Mononuclear cell (primary cell): ENCODE data around the gene GAS2L3. TPM values are rescaled to one million over a fixed set of nuclear protein-coding genes. Genes with fewer than 3 reads are reported as not detected.
"Not testable (repeated sequence)": the region's sequence is repeated elsewhere in the genome, so short reads cannot be mapped to it uniquely, and the experiment has no call there.

ENCODE experiments used
- H3K27me3 ChIP-seq: 2 replicates; pipeline ENCODE4 v1.6.0; 2011; ENCODE audit warnings: low read length, control low read depth; ENCODE audit not compliant: insufficient read depth
- H3K4me1 ChIP-seq: 2 replicates; pipeline ENCODE4 v1.5.1; 2011; ENCODE audit warnings: mild to moderate bottlenecking, low read length, control low read depth; ENCODE audit not compliant: insufficient read depth
- H3K4me3 ChIP-seq: 2 replicates; pipeline ENCODE4 v1.5.1; 2011; ENCODE audit warnings: mild to moderate bottlenecking, low read length, moderate library complexity
- H3K9me3 ChIP-seq: 2 replicates; pipeline ENCODE4 v1.5.1; 2011; ENCODE audit warnings: low read depth, mild to moderate bottlenecking, control low read depth, low read length
- total RNA-seq: library from RNA; depleted of rRNA; stranded (reverse); fragments of >200 nt; gene quantifications from one replicate; pipeline ENCODE4 v1.2.3, GENCODE V29; 2012

GAS2L3 gene
- total RNA-seq, 1 donor: 9.0 TPM

GRCh38 chr12:100564905-100565467, 8.5 kb upstream of the GAS2L3 start:
- H3K9me3 ChIP-seq: no peaks in the 10 kb centered on the region
- peaks cover 10% of the 10 kb centered on the region for H3K4me1 ChIP-seq
- peaks cover 18% of the 10 kb centered on the region for H3K27me3 ChIP-seq
- H3K4me3 ChIP-seq: no peak overlapping the region

- peaks cover 18% of the 10 kb centered on the region for H3K27me3 ChIP-seq
- H3K9me3 ChIP-seq: no peaks in the 10 kb centered on the region
- H3K4me1 ChIP-seq: peaks cover 10% of the 10 kb centered on the region
- no peak overlapping the region for H3K4me3 ChIP-seq
Observed at GRCh38 chr12:100565987-100566545, 7.4 kb upstream of the GAS2L3 start.

GRCh38 chr12:100566887-100567637, 6.4 kb upstream of the GAS2L3 start:
- no peaks in the 10 kb centered on the region for H3K9me3 ChIP-seq
- peaks cover 18% of the 10 kb centered on the region for H3K27me3 ChIP-seq
- no peak overlapping the region for H3K4me3 ChIP-seq
- peaks cover 10% of the 10 kb centered on the region for H3K4me1 ChIP-seq

- peaks cover 11% of the 10 kb centered on the region for H3K4me1 ChIP-seq
Observed at GRCh38 chr12:100567945-100568344, 5.5 kb upstream of the GAS2L3 start.

GRCh38 chr12:100572184-100572583, 1.3 kb upstream of the GAS2L3 start:
- H3K4me3 ChIP-seq: no peak overlapping the region
- H3K9me3 ChIP-seq: no peaks in the 10 kb centered on the region
- peaks cover 8% of the 10 kb centered on the region for H3K27me3 ChIP-seq
- H3K4me1 ChIP-seq: peaks cover 24% of the 10 kb centered on the region

More at GRCh38 chr12:100567945-100568344, 5.5 kb upstream of the GAS2L3 start:
- Histone ChIP-seq H3K9me3 (no peaks in the 10 kb centered on the region), H3K27me3 (peaks cover 18% of the 10 kb centered on the region), H3K4me3 (no peak overlapping the region)

GRCh38 chr12:100574187-100575074, 947 bp downstream of the GAS2L3 start:
- Histone ChIP-seq H3K4me3 (peak overlapping the region; percentile 56), H3K27me3 (no peaks in the 10 kb centered on the region), H3K4me1 (peaks cover 17% of the 10 kb centered on the region), H3K9me3 (no peaks in the 10 kb centered on the region)

- H3K27me3 ChIP-seq: no peaks in the 10 kb centered on the region
- H3K9me3 ChIP-seq: no peaks in the 10 kb centered on the region
- no peak overlapping the region for H3K4me3 ChIP-seq
- peaks cover 17% of the 10 kb centered on the region for H3K4me1 ChIP-seq
Observed at GRCh38 chr12:100576331-100577036, 3.0 kb downstream of the GAS2L3 start.

GRCh38 chr12:100578923-100579322, 5.4 kb downstream of the GAS2L3 start:
- Histone ChIP-seq H3K4me1 (peaks cover 10% of the 10 kb centered on the region), H3K27me3 (no peaks in the 10 kb centered on the region), H3K9me3 (peaks cover 4% of the 10 kb centered on the region), H3K4me3 (no peak overlapping the region)

GRCh38 chr12:100579844-100580243, 6.4 kb downstream of the GAS2L3 start:
- H3K4me3 ChIP-seq: no peak overlapping the region
- H3K4me1 ChIP-seq: peaks cover 1% of the 10 kb centered on the region
- H3K27me3 ChIP-seq: no peaks in the 10 kb centered on the region
- H3K9me3 ChIP-seq: peaks cover 4% of the 10 kb centered on the region

- H3K9me3 ChIP-seq: peaks cover 4% of the 10 kb centered on the region
- no peak overlapping the region for H3K4me3 ChIP-seq
- no peaks in the 10 kb centered on the region for H3K4me1 ChIP-seq
- no peaks in the 10 kb centered on the region for H3K27me3 ChIP-seq
Observed at GRCh38 chr12:100584256-100584655, 10.8 kb downstream of the GAS2L3 start.

GRCh38 chr12:100591979-100592378, 18.5 kb downstream of the GAS2L3 start:
- H3K4me1 ChIP-seq: no peaks in the 10 kb centered on the region
- no peaks in the 10 kb centered on the region for H3K9me3 ChIP-seq
- no peaks in the 10 kb centered on the region for H3K27me3 ChIP-seq
- H3K4me3 ChIP-seq: no peak overlapping the region

- no peaks in the 10 kb centered on the region for H3K4me1 ChIP-seq
- H3K4me3 ChIP-seq: no peak overlapping the region
- no peaks in the 10 kb centered on the region for H3K27me3 ChIP-seq
- no peaks in the 10 kb centered on the region for H3K9me3 ChIP-seq
Observed at GRCh38 chr12:100593490-100593889, 20.0 kb downstream of the GAS2L3 start.

GRCh38 chr12:100601626-100602025, 28.1 kb downstream of the GAS2L3 start:
- no peaks in the 10 kb centered on the region for H3K9me3 ChIP-seq
- no peaks in the 10 kb centered on the region for H3K27me3 ChIP-seq
- peaks cover 5% of the 10 kb centered on the region for H3K4me1 ChIP-seq
- H3K4me3 ChIP-seq: no peak overlapping the region

- not testable (repeated sequence) for H3K4me1 ChIP-seq, H3K27me3 ChIP-seq, H3K9me3 ChIP-seq, H3K4me3 ChIP-seq
Observed at GRCh38 chr12:100602997-100603396, 29.5 kb downstream of the GAS2L3 start.
